ENCODE data around the gene FBXO24. TPM values are rescaled to one million over a fixed set of nuclear protein-coding genes. Genes with fewer than 3 reads are reported as not detected.
A peak's percentile ranks its signal among the peaks of the same experiment; 100 is the strongest.

Gene FBXO24
- total and polyA plus RNA-seq, 10 donors, result 0.54 to 1.6 (median 1.2) TPM; not detected in 1

DNA sequence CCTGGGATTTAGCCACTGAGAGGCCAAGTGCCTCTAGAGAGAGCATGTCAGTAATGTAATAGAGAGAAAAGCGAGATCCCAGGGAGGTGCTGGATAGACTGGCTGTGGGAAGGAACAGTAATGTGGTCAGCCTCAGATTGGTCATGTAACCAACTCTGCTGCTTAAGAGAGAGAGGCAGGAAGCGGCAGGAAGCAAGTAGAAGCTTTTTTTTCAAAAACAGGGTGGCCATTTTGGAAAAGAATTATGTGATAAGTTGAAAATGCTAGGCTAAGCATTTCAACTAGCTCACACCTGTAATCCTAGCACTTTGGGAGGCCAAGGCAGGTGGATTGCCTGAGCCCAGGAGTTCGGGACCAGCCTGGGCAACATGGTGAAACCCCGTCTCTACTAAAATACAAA is 12.3 kb downstream of the FBXO24 start:
- Histone ChIP-seq H3K4me1 (peaks cover 0 to 14% (median 2%) of the 10 kb centered on the region in 6 donors), H3K9me3 (no peaks in the 10 kb centered on the region), H3K27me3 (replicated peaks in 1 of 7) (peaks cover 0 to 14% (median 0%) of the 10 kb centered on the region in 7 donors), H3K36me3 (no peaks in the 10 kb centered on the region), H3K27ac (no peak overlapping the region), H3K4me3 (no peak overlapping the region)
- no peak for DNase-seq
- intact Hi-C loops (cut with DNase I; ENCODE audit: low total_unique reads), result no loop called here
- WGBS, 5 donors, result 75 to 92% (median 84%) methylated on average over 4 of the region's 4 CpGs
- TF ChIP-seq POLR2AphosphoS5 (IDR thresholded peaks at IDR 0.05) (no peak), POLR2A (IDR thresholded peaks at IDR 0.05) (no peak)
- TF ChIP-seq, protein P1, sequence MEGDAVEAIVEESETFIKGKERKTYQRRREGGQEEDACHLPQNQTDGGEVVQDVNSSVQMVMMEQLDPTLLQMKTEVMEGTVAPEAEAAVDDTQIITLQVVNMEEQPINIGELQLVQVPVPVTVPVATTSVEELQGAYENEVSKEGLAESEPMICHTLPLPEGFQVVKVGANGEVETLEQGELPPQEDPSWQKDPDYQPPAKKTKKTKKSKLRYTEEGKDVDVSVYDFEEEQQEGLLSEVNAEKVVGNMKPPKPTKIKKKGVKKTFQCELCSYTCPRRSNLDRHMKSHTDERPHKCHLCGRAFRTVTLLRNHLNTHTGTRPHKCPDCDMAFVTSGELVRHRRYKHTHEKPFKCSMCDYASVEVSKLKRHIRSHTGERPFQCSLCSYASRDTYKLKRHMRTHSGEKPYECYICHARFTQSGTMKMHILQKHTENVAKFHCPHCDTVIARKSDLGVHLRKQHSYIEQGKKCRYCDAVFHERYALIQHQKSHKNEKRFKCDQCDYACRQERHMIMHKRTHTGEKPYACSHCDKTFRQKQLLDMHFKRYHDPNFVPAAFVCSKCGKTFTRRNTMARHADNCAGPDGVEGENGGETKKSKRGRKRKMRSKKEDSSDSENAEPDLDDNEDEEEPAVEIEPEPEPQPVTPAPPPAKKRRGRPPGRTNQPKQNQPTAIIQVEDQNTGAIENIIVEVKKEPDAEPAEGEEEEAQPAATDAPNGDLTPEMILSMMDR (IDR thresholded peaks at IDR 0.05 in 8 of 11, conservative IDR thresholded peaks at IDR 0.05 in 3 of 11), result no peak

DNA sequence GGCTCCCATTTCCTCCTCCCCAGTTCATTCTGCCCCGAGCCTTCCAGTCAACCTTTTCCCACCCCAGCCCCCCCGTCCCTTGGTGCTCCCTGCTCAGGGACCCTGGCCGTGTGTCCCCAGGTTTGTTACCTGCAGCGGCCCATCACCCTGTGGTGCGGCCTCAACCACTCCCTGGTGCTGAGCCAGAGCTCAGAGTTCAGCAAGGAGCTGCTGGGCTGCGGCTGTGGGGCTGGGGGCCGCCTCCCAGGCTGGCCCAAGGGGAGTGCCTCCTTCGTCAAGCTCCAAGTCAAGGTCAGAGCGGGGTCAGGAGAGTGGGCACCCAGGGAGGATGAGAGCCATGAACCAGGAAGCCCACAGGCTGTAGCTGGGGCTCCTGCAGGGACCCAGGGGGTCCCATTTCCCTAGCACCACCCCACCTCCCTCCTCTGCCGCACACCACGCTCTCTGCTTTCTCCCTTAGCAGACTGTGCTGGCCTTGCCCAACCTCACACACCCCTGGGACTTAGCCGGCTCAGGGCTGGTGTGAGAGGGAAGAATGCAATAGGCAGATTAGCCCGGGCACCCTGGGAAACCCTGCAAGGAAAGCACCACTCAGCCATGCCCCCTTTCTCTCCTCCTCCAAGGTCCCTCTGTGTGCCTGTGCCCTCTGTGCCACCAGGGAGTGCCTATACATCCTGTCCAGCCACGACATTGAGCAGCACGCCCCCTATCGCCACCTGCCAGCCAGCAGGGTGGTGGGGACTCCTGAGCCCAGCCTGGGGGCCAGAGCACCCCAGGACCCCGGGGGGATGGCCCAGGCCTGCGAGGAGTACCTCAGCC is 14.0 kb downstream of the FBXO24 start:
- Histone ChIP-seq H3K27me3 (replicated peaks in 1 of 7) (peaks cover 0 to 22% (median 0%) of the 10 kb centered on the region in 7 donors), H3K27ac (no peak overlapping the region), H3K4me1 (peaks cover 5 to 31% (median 16%) of the 10 kb centered on the region in 6 donors), H3K36me3 (no peaks in the 10 kb centered on the region), H3K4me3 (no peak overlapping the region), H3K9me3 (no peaks in the 10 kb centered on the region)
- TF ChIP-seq POLR2AphosphoS5 (IDR thresholded peaks at IDR 0.05) (no peak), POLR2A (IDR thresholded peaks at IDR 0.05) (no peak)
- TF ChIP-seq, protein P1 (IDR thresholded peaks at IDR 0.05 in 8 of 11, conservative IDR thresholded peaks at IDR 0.05 in 3 of 11), result no peak
- WGBS, 5 donors, result 70 to 82% (median 79%) methylated on average over 16 to 18 of the region's 18 CpGs
- intact Hi-C loops (cut with DNase I; ENCODE audit: low total_unique reads), result no loop called here
- no peak for DNase-seq

DNA sequence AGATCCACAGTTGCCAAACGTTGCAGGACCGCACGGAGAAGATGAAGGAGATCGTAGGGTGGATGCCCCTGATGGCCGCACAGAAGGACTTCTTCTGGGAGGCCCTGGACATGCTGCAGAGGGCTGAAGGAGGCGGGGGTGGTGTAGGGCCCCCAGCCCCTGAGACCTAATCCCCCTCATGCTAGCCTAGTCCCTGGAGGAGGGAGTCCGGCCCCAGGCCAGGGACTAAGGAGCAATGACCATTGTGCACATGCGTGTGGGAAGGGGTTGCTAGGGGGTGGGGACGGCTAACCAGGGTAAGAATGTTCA is 14.6 kb downstream of the FBXO24 start:
- 79 to 92% (median 87%) methylated on average over 6 to 9 of the region's 9 CpGs for WGBS, 5 donors
- Histone ChIP-seq H3K9me3 (no peaks in the 10 kb centered on the region), H3K4me3 (no peak overlapping the region), H3K4me1 (peaks cover 11 to 37% (median 21%) of the 10 kb centered on the region in 6 donors), H3K27me3 (replicated peaks in 1 of 7) (peaks cover 0 to 28% (median 0%) of the 10 kb centered on the region in 7 donors), H3K36me3 (no peaks in the 10 kb centered on the region), H3K27ac (no peak overlapping the region)
- intact Hi-C loops (cut with DNase I; ENCODE audit: low total_unique reads), result no loop called here
- TF ChIP-seq, protein P1 (IDR thresholded peaks at IDR 0.05 in 8 of 11, conservative IDR thresholded peaks at IDR 0.05 in 3 of 11), result no peak
- no peak for TF ChIP-seq POLR2A (IDR thresholded peaks at IDR 0.05)
- no peak for TF ChIP-seq POLR2AphosphoS5 (IDR thresholded peaks at IDR 0.05)
- no peak for DNase-seq

DNA sequence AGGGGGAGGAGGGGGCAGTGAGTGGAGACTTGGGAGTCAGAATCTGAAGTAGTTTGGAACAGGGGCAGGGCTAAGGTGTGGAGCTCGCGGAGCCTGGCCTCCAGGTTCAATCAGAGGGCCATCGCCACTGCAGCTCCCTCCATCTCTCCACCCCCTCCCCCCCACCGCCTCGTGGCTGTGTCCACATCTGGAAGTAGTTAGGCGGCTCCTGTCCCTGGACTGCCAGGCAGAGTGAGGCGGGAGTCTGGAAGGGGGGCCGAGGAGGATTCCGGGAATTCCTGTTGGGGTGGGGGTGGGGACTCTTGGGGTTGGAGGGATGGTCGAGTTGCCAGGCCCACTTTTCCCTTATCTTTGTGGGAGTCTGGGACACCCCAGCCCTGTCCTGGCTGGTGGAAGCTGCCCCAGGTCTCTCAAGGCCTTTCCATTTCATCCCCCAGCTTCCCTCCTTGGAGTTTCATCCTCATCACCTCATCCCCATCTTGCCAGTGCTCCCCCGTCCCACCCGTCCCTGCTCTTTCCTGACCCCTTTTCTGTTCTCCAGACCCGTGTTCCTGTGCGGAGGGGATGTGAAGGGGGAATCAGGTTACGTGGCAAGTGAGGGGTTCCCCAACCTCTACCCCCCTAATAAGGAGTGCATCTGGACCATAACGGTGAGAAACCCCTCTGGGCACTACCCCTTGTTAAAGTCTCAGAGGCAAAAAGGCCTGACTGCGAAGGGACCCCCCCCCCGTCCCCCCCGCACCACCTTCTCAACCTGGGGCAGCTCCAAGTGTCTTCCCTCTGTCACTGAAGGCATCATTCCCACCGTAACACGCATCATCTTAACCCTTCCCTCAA is 17.0 kb downstream of the FBXO24 start:
- intact Hi-C loops (cut with DNase I; ENCODE audit: low total_unique reads), result no loop called here
- WGBS, 5 donors, result 60 to 78% (median 71%) methylated on average over 15 to 21 of the region's 21 CpGs
- DNase-seq, result no peak
- H3K27ac ChIP-seq, result peak overlapping the region in 6 of 8 donors; percentile 51 to 88 (median 76)
- no peaks in the 10 kb centered on the region for H3K36me3 ChIP-seq
- H3K4me1 ChIP-seq, result peaks cover 12 to 42% (median 24%) of the 10 kb centered on the region in 6 donors
- H3K27me3 ChIP-seq (replicated peaks in 1 of 7), result peaks cover 0 to 36% (median 0%) of the 10 kb centered on the region in 7 donors
- TF ChIP-seq POLR2A (IDR thresholded peaks at IDR 0.05) (no peak), POLR2AphosphoS5 (IDR thresholded peaks at IDR 0.05) (no peak)
- TF ChIP-seq, protein P1 (IDR thresholded peaks at IDR 0.05 in 8 of 11, conservative IDR thresholded peaks at IDR 0.05 in 3 of 11), result no peak
- peak overlapping the region in 7 of 8 donors; percentile 53 to 88 (median 62) for H3K4me3 ChIP-seq
- no peaks in the 10 kb centered on the region for H3K9me3 ChIP-seq
